Neural progenitor cell (in vitro differentiated cells): ENCODE measurements around the gene SDK2.

ENCODE experiments used
- EZH2 ChIP-seq: fragments of 200-600 bp; sonication (generic); IDR thresholded peaks from 2 replicates; pipeline ENCODE4 v1.6.1; 2017; ENCODE audit warnings: antibody characterized with exemption, mild to moderate bottlenecking, moderate library complexity
- TF ChIP-seq, protein P1 (sequence below): fragments of 200-600 bp; sonication (generic); IDR thresholded peaks from 2 replicates; pipeline ENCODE4 v1.5.1; 2017; ENCODE audit warnings: antibody characterized with exemption, mild to moderate bottlenecking

- TF ChIP-seq, protein P1, sequence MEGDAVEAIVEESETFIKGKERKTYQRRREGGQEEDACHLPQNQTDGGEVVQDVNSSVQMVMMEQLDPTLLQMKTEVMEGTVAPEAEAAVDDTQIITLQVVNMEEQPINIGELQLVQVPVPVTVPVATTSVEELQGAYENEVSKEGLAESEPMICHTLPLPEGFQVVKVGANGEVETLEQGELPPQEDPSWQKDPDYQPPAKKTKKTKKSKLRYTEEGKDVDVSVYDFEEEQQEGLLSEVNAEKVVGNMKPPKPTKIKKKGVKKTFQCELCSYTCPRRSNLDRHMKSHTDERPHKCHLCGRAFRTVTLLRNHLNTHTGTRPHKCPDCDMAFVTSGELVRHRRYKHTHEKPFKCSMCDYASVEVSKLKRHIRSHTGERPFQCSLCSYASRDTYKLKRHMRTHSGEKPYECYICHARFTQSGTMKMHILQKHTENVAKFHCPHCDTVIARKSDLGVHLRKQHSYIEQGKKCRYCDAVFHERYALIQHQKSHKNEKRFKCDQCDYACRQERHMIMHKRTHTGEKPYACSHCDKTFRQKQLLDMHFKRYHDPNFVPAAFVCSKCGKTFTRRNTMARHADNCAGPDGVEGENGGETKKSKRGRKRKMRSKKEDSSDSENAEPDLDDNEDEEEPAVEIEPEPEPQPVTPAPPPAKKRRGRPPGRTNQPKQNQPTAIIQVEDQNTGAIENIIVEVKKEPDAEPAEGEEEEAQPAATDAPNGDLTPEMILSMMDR, result no peak
- no peak for TF ChIP-seq EZH2
These were observed 208.8 kb downstream of the SDK2 start for GRCh38 chr17:73435412-73435811.
